ENCODE data around the gene SLC39A5. TPM values are rescaled to one million over a fixed set of nuclear protein-coding genes. Genes with fewer than 3 reads are reported as not detected.
A peak's percentile ranks its signal among the peaks of the same experiment; 100 is the strongest.

Gene SLC39A5
- total and polyA plus RNA-seq, 2 of the 13 experiments (the other 11 are each of a cell fraction or from before 2014, with no cell fraction given), result 59.7 to 101 TPM

DNA sequence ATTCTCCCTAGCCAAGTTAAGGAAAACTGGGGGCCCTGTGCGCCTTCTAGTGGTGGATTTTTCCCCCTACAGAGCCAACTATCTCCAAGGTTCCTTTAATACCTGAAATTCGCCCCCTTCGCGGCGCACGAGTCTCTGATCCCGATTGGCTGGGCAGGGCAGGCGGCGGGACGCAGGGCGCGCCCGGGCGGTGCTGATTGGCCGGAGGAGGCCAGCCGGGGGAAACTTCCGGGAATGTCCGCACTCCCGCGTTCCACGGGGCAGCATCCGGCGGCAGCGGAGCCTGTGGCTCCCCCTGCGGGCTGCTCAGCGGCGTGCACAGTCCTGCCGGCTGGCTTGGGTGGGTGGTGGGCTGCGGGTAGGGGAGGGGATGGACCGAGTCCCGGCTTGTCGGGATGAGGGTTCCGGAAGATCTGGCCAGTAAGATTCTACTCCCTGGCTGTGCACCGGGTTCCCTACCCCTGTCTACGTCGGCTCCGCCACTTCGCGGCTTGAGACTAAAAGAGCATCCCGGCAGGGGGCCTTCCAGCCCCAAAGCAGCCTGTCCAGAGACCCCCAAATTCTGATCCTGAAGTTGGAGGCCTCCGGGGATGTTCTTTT lies 5.6 kb upstream of the SLC39A5 start, which contains the start of gene NABP2 (continued):
- TF ChIP-seq SMAD1 (CRISPR knock-in tag; IDR thresholded peaks at IDR 0.05; ENCODE audit: borderline replicate concordance, low read depth) (no peak), ZMYM2 (CRISPR knock-in tag; IDR thresholded peaks at IDR 0.05) (0 out of 2 replicates have a peak, but pooled peaks have one; percentile 44), SRF (IDR thresholded peaks at IDR 0.05; ENCODE audit: low read depth, low read length) (no peak), ZNF264 (CRISPR knock-in tag; IDR thresholded peaks at IDR 0.05) (0 out of 2 replicates have a peak, but pooled peaks have one; percentile 5), TGIF2 (CRISPR knock-in tag; IDR thresholded peaks at IDR 0.05) (no peak), ZNF672 (CRISPR knock-in tag; IDR thresholded peaks at IDR 0.05) (no peak), ETV5 (CRISPR knock-in tag; IDR thresholded peaks at IDR 0.05; ENCODE audit: borderline replicate concordance) (peak; percentile 85), FOXK2 (IDR thresholded peaks at IDR 0.05) (no peak), RBFOX2 (IDR thresholded peaks at IDR 0.05; ENCODE audit: low read depth, low read length) (peak; percentile 74), LCORL (IDR thresholded peaks at IDR 0.05) (no peak), LCORL (CRISPR knock-in tag; IDR thresholded peaks at IDR 0.05) (peak; percentile 77), TAF1 (CRISPR knock-in tag; IDR thresholded peaks at IDR 0.05) (no peak; the same call in 1 of the 2 replicates), ZNF670 (CRISPR knock-in tag; IDR thresholded peaks at IDR 0.05; ENCODE audit: borderline replicate concordance) (0 out of 2 replicates have a peak, but pooled peaks have one; percentile 23), ZNF724P (CRISPR knock-in tag; IDR thresholded peaks at IDR 0.05; ENCODE audit: borderline replicate concordance) (peak; percentile 43; the same call in 1 of the 2 replicates), SP4 (CRISPR knock-in tag; IDR thresholded peaks at IDR 0.05) (peak; percentile 81), RFXAP (CRISPR knock-in tag; IDR thresholded peaks at IDR 0.05; ENCODE audit: borderline replicate concordance) (peak; percentile 91)
- TF ChIP-seq, protein P1, sequence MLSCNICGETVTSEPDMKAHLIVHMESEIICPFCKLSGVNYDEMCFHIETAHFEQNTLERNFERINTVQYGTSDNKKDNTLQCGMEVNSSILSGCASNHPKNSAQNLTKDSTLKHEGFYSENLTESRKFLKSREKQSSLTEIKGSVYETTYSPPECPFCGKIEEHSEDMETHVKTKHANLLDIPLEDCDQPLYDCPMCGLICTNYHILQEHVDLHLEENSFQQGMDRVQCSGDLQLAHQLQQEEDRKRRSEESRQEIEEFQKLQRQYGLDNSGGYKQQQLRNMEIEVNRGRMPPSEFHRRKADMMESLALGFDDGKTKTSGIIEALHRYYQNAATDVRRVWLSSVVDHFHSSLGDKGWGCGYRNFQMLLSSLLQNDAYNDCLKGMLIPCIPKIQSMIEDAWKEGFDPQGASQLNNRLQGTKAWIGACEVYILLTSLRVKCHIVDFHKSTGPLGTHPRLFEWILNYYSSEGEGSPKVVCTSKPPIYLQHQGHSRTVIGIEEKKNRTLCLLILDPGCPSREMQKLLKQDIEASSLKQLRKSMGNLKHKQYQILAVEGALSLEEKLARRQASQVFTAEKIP (CRISPR knock-in tag; IDR thresholded peaks at IDR 0.05; ENCODE audit: borderline replicate concordance), result no peak
- TF ChIP-seq, protein P2, sequence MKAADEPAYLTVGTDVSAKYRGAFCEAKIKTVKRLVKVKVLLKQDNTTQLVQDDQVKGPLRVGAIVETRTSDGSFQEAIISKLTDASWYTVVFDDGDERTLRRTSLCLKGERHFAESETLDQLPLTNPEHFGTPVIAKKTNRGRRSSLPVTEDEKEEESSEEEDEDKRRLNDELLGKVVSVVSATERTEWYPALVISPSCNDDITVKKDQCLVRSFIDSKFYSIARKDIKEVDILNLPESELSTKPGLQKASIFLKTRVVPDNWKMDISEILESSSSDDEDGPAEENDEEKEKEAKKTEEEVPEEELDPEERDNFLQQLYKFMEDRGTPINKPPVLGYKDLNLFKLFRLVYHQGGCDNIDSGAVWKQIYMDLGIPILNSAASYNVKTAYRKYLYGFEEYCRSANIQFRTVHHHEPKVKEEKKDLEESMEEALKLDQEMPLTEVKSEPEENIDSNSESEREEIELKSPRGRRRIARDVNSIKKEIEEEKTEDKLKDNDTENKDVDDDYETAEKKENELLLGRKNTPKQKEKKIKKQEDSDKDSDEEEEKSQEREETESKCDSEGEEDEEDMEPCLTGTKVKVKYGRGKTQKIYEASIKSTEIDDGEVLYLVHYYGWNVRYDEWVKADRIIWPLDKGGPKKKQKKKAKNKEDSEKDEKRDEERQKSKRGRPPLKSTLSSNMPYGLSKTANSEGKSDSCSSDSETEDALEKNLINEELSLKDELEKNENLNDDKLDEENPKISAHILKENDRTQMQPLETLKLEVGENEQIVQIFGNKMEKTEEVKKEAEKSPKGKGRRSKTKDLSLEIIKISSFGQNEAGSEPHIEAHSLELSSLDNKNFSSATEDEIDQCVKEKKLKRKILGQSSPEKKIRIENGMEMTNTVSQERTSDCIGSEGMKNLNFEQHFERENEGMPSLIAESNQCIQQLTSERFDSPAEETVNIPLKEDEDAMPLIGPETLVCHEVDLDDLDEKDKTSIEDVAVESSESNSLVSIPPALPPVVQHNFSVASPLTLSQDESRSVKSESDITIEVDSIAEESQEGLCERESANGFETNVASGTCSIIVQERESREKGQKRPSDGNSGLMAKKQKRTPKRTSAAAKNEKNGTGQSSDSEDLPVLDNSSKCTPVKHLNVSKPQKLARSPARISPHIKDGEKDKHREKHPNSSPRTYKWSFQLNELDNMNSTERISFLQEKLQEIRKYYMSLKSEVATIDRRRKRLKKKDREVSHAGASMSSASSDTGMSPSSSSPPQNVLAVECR (CRISPR knock-in tag; IDR thresholded peaks at IDR 0.05; ENCODE audit: borderline replicate concordance), result peak; percentile 80; the same call in 1 of the 2 replicates
- TF ChIP-seq, protein P3, sequence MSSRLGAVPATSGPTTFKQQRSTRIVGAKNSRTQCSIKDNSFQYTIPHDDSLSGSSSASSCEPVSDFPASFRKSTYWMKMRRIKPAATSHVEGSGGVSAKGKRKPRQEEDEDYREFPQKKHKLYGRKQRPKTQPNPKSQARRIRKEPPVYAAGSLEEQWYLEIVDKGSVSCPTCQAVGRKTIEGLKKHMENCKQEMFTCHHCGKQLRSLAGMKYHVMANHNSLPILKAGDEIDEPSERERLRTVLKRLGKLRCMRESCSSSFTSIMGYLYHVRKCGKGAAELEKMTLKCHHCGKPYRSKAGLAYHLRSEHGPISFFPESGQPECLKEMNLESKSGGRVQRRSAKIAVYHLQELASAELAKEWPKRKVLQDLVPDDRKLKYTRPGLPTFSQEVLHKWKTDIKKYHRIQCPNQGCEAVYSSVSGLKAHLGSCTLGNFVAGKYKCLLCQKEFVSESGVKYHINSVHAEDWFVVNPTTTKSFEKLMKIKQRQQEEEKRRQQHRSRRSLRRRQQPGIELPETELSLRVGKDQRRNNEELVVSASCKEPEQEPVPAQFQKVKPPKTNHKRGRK (CRISPR knock-in tag; IDR thresholded peaks at IDR 0.05), result no peak
- TF ChIP-seq, protein P4, sequence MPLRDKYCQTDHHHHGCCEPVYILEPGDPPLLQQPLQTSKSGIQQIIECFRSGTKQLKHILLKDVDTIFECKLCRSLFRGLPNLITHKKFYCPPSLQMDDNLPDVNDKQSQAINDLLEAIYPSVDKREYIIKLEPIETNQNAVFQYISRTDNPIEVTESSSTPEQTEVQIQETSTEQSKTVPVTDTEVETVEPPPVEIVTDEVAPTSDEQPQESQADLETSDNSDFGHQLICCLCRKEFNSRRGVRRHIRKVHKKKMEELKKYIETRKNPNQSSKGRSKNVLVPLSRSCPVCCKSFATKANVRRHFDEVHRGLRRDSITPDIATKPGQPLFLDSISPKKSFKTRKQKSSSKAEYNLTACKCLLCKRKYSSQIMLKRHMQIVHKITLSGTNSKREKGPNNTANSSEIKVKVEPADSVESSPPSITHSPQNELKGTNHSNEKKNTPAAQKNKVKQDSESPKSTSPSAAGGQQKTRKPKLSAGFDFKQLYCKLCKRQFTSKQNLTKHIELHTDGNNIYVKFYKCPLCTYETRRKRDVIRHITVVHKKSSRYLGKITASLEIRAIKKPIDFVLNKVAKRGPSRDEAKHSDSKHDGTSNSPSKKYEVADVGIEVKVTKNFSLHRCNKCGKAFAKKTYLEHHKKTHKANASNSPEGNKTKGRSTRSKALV (CRISPR knock-in tag; IDR thresholded peaks at IDR 0.05), result 0 out of 2 replicates have a peak, but pooled peaks have one; percentile 29
- TF ChIP-seq, protein P5, sequence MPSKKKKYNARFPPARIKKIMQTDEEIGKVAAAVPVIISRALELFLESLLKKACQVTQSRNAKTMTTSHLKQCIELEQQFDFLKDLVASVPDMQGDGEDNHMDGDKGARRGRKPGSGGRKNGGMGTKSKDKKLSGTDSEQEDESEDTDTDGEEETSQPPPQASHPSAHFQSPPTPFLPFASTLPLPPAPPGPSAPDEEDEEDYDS (CRISPR knock-in tag; IDR thresholded peaks at IDR 0.05), result no peak

Data from HepG2 (cell line).